ENCODE data around the gene RUVBL1. TPM values are rescaled to one million over a fixed set of nuclear protein-coding genes. Genes with fewer than 3 reads are reported as not detected.

The RUVBL1 gene
- total RNA-seq, 2 donors from 2014 or later: 81.2 to 91.1 TPM

- Histone ChIP-seq H3K9ac (ENCODE audit: extremely low read depth, low read length, poor library complexity, severe bottlenecking) (no peak overlapping the region), H3K27ac (ENCODE audit: low read depth, low read length) (no peak overlapping the region), H3K27me3 (ENCODE audit: control insufficient read depth, insufficient read depth, low read length, poor library complexity, severe bottlenecking) (no peaks in the 10 kb centered on the region), H3K9me3 (ENCODE audit: control insufficient read depth, low read length) (no peaks in the 10 kb centered on the region), H3K36me3 (ENCODE audit: control insufficient read depth, insufficient read depth, low read length) (peaks cover 64% of the 10 kb centered on the region), H3K4me3 (ENCODE audit: low read length) (no peak overlapping the region), H3K4me1 (ENCODE audit: control insufficient read depth, insufficient read depth, low read length) (no peaks in the 10 kb centered on the region)
- whole genome bisulfite sequencing, 2 experiments (ENCODE audit: insufficient coverage in 1 of 2, insufficient read length in 1 of 2): 97% methylated on average over 1 of the region's 1 CpG; no CpG with 5 or more reads in 1 of the 2 experiments
- peak; percentile 40 for TF ChIP-seq CTCF (conservative IDR thresholded peaks at IDR 0.05)
- DNase-seq: no peak
- Mint-ChIP-seq H3K4me3 (no peak overlapping the region), H3K27ac (no peak overlapping the region), H3K36me3 (ENCODE audit: low read depth) (peaks cover 54% of the 10 kb centered on the region), H3K9me3 (no peaks in the 10 kb centered on the region), H3K27me3 (ENCODE audit: insufficient read depth) (no peaks in the 10 kb centered on the region), H3K4me1 (no peaks in the 10 kb centered on the region)
These were observed 34.5 kb downstream of the RUVBL1 start for GRCh38 chr3:128089135-128089534.

GRCh38 chr3:128084675-128085021, 39.0 kb downstream of the RUVBL1 start:
- 93 to 98% methylated on average over 6 of the region's 6 CpGs for WGBS, 2 experiments (ENCODE audit: insufficient coverage in 1 of 2, insufficient read length in 1 of 2)
- H3K27ac ChIP-seq (ENCODE audit: low read depth, low read length): no peak overlapping the region
- no peak overlapping the region for H3K9ac ChIP-seq (ENCODE audit: extremely low read depth, low read length, poor library complexity, severe bottlenecking)
- no peak for TF ChIP-seq CTCF (conservative IDR thresholded peaks at IDR 0.05)
- Mint-ChIP-seq H3K27me3 (ENCODE audit: insufficient read depth) (no peaks in the 10 kb centered on the region), H3K4me1 (no peaks in the 10 kb centered on the region), H3K9me3 (no peaks in the 10 kb centered on the region), H3K36me3 (ENCODE audit: low read depth) (peaks cover 62% of the 10 kb centered on the region), H3K27ac (no peak overlapping the region), H3K4me3 (no peak overlapping the region)
- no peak overlapping the region for H3K4me3 ChIP-seq (ENCODE audit: low read length)
- no peak for DNase-seq
- peaks cover 62% of the 10 kb centered on the region for H3K36me3 ChIP-seq (ENCODE audit: control insufficient read depth, insufficient read depth, low read length)
- H3K27me3 ChIP-seq (ENCODE audit: control insufficient read depth, insufficient read depth, low read length, poor library complexity, severe bottlenecking): no peaks in the 10 kb centered on the region
- H3K4me1 ChIP-seq (ENCODE audit: control insufficient read depth, insufficient read depth, low read length): no peaks in the 10 kb centered on the region
- H3K9me3 ChIP-seq (ENCODE audit: control insufficient read depth, low read length): no peaks in the 10 kb centered on the region

- WGBS, 2 experiments (ENCODE audit: insufficient coverage in 1 of 2, insufficient read length in 1 of 2): 91 to 97% methylated on average over 3 to 9 of the region's 9 CpGs
- H3K4me1 ChIP-seq (ENCODE audit: control insufficient read depth, insufficient read depth, low read length): no peaks in the 10 kb centered on the region
- no peaks in the 10 kb centered on the region for H3K9me3 ChIP-seq (ENCODE audit: control insufficient read depth, low read length)
- no peaks in the 10 kb centered on the region for H3K27me3 Mint-ChIP-seq (ENCODE audit: insufficient read depth)
- no peak overlapping the region for H3K27ac ChIP-seq (ENCODE audit: low read depth, low read length)
- TF ChIP-seq CTCF (conservative IDR thresholded peaks at IDR 0.05): no peak
- no peaks in the 10 kb centered on the region for H3K4me1 Mint-ChIP-seq
- H3K36me3 ChIP-seq (ENCODE audit: control insufficient read depth, insufficient read depth, low read length): peaks cover 58% of the 10 kb centered on the region
- H3K9me3 Mint-ChIP-seq: no peaks in the 10 kb centered on the region
- peaks cover 64% of the 10 kb centered on the region for H3K36me3 Mint-ChIP-seq (ENCODE audit: low read depth)
- H3K4me3 Mint-ChIP-seq: no peak overlapping the region
- no peak overlapping the region for H3K4me3 ChIP-seq (ENCODE audit: low read length)
- no peak for DNase-seq
- H3K27me3 ChIP-seq (ENCODE audit: control insufficient read depth, insufficient read depth, low read length, poor library complexity, severe bottlenecking): no peaks in the 10 kb centered on the region
- no peak overlapping the region for H3K9ac ChIP-seq (ENCODE audit: extremely low read depth, low read length, poor library complexity, severe bottlenecking)
- peak overlapping the region; percentile 13 for H3K27ac Mint-ChIP-seq
These were observed 39.5 kb downstream of the RUVBL1 start for GRCh38 chr3:128083980-128084674.

All from endodermal cell (in vitro differentiated cells).